ENCODE results near the gene PTPRD.

DNA sequence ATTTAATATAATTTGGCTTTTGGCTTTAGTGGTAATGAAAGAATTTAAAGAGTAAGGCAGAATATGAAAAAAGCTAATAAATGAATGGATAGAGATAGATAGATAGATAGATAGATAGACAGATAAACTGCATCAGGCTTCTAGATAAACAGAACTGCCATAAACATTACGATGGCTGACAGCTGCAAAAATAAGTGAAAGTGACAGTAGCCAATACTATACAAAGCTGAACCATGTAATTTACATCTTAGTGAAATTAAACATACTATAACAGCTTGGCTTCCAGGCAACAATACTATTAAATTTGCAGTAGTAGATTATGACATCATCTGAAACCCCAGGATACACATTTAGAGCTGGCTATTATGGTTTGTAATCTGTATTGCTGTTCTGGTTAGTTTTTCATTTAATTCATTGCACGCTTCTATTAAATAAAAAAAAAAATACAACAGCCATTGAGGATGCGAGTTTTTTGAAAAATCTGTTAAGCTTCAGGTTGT is 1354.8 kb downstream of the PTPRD start:
- TF ChIP-seq, protein P1, sequence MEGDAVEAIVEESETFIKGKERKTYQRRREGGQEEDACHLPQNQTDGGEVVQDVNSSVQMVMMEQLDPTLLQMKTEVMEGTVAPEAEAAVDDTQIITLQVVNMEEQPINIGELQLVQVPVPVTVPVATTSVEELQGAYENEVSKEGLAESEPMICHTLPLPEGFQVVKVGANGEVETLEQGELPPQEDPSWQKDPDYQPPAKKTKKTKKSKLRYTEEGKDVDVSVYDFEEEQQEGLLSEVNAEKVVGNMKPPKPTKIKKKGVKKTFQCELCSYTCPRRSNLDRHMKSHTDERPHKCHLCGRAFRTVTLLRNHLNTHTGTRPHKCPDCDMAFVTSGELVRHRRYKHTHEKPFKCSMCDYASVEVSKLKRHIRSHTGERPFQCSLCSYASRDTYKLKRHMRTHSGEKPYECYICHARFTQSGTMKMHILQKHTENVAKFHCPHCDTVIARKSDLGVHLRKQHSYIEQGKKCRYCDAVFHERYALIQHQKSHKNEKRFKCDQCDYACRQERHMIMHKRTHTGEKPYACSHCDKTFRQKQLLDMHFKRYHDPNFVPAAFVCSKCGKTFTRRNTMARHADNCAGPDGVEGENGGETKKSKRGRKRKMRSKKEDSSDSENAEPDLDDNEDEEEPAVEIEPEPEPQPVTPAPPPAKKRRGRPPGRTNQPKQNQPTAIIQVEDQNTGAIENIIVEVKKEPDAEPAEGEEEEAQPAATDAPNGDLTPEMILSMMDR (IDR thresholded peaks at IDR 0.05; ENCODE audit: insufficient read depth, low read length, poor library complexity, severe bottlenecking): no peak
- TF ChIP-seq EZH2phosphoT487 (conservative IDR thresholded peaks at IDR 0.05; ENCODE audit: low read length): no peak
